Mesendoderm (in vitro differentiated cells): Measurements from ENCODE around the gene SHC2.

Experiments used
- DNase-seq: peaks from one replicate; pipeline ENCODE4 v3.0.0; 2013
- H2AK5ac ChIP-seq: 2 replicates; pipeline ENCODE4 v1.6.1; 2013; ENCODE audit warnings: low read length, inconsistent platforms
- H2BK120ac ChIP-seq: 2 replicates; pipeline ENCODE4 v1.6.1; 2013; ENCODE audit warnings: low read depth, mild to moderate bottlenecking, low read length, moderate library complexity, mixed read lengths
- H2BK15ac ChIP-seq: replicated peaks from 2 replicates; pipeline ENCODE4 v1.6.1; 2013; ENCODE audit warnings: low read depth, mild to moderate bottlenecking, moderate library complexity
- H2BK5ac ChIP-seq: 2 replicates; pipeline ENCODE4 v1.6.1; 2013; ENCODE audit warnings: low read length, inconsistent platforms
- H3K18ac ChIP-seq: 2 replicates; pipeline ENCODE4 v1.6.1; 2013; ENCODE audit warnings: mild to moderate bottlenecking, low read length, mixed read lengths
- H3K23ac ChIP-seq: one replicate; pipeline ENCODE4 v1.6.1; 2013; ENCODE audit warnings: low read length
- H3K27ac ChIP-seq: 2 replicates; pipeline ENCODE4 v1.5.1; 2013; ENCODE audit warnings: low read depth, mild to moderate bottlenecking, inconsistent platforms, low read length, moderate library complexity
- H3K27me3 ChIP-seq: 2 replicates; pipeline ENCODE4 v1.6.1; 2013; ENCODE audit warnings: low read length, control low read depth, mild to moderate bottlenecking, inconsistent platforms; ENCODE audit not compliant: insufficient read depth, poor library complexity
- H3K36me3 ChIP-seq: 2 replicates; pipeline ENCODE4 v1.6.1; 2013; ENCODE audit warnings: low read length, inconsistent platforms; ENCODE audit not compliant: control insufficient read depth, insufficient read depth
- H3K4ac ChIP-seq: one replicate; pipeline ENCODE4 v1.6.1; 2013; ENCODE audit warnings: low read depth, mild to moderate bottlenecking, low read length, moderate library complexity
- H3K4me1 ChIP-seq: 2 replicates; pipeline ENCODE4 v1.6.1; 2013; ENCODE audit warnings: low read depth, low read length, inconsistent platforms; ENCODE audit not compliant: control insufficient read depth
- H3K4me2 ChIP-seq: 2 replicates; pipeline ENCODE4 v1.6.1; 2013; ENCODE audit warnings: low read length
- H3K4me3 ChIP-seq: 2 replicates; pipeline ENCODE4 v1.5.1; 2013; ENCODE audit warnings: mild to moderate bottlenecking, low read length
- H3K56ac ChIP-seq: one replicate; pipeline ENCODE4 v1.6.1; 2013; ENCODE audit warnings: low read length
- H3K79me1 ChIP-seq: 2 replicates; pipeline ENCODE4 v1.6.1; 2013; ENCODE audit warnings: low read length, inconsistent platforms
- H3K79me2 ChIP-seq: 2 replicates; pipeline ENCODE4 v1.6.1; 2013; ENCODE audit warnings: mild to moderate bottlenecking, low read length; ENCODE audit not compliant: control insufficient read depth, insufficient read depth
- H3K9ac ChIP-seq: 2 replicates; pipeline ENCODE4 v1.6.1; 2013; ENCODE audit warnings: low read length, inconsistent platforms
- H4K5ac ChIP-seq: one replicate; pipeline ENCODE4 v1.6.1; 2013; ENCODE audit warnings: low read length
- H4K8ac ChIP-seq: one replicate; pipeline ENCODE4 v1.6.1; 2013; ENCODE audit warnings: low read depth, mild to moderate bottlenecking, control low read depth, low read length, moderate library complexity
- WGBS: extraction: QIAGEN DNeasy Blood & Tissue Kit; methylation state at CpG from one replicate; pipeline ENCODE4 v1.1.7; 2013; ENCODE audit warnings: low lambda C conversion rate, missing lambda C conversion rate; ENCODE audit not compliant: insufficient coverage; ENCODE audit errors: extremely low coverage; 5-methylcytosine and 5-hydroxymethylcytosine counted together

Gene SHC2

GRCh38 chr19:391726-392374, 69.0 kb downstream of the SHC2 start:
- Histone ChIP-seq H2BK120ac (no peak overlapping the region), H3K36me3 (no peaks in the 10 kb centered on the region), H2AK5ac (no peak overlapping the region), H3K9ac (no peak overlapping the region), H3K4me3 (no peak overlapping the region), H3K4ac (no peak overlapping the region), H4K5ac (no peak overlapping the region), H3K79me2 (no peaks in the 10 kb centered on the region), H3K27me3 (no peaks in the 10 kb centered on the region), H3K23ac (no peak overlapping the region), H3K27ac (no peak overlapping the region), H3K56ac (no peak overlapping the region), H3K4me2 (no peak overlapping the region), H2BK15ac (no peak overlapping the region), H2BK5ac (no peak overlapping the region), H3K18ac (no peak overlapping the region), H3K4me1 (no peaks in the 10 kb centered on the region), H3K79me1 (no peaks in the 10 kb centered on the region), H4K8ac (no peak overlapping the region)
- DNase-seq: no peak
- WGBS: no CpG with 5 or more reads among the region's 30 CpGs

DNA sequence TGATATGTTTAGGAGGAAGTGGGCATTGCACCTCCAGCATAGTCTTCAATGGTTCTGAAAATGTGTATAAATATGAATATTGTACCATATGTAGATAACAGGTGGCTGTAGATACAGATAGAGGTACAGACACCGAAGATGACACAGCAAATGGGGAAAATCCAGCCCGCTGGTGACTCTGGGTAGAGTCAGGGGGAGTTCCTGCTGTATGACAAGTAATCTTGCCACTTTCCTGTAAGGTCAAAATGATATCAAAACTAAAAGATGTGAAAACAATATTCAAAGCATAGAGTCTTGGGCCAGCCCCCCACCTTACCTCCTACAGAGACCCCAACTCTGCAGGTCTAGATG, 69.7 kb downstream of the SHC2 start:
- Histone ChIP-seq H3K18ac (no peak overlapping the region), H2BK120ac (no peak overlapping the region), H3K9ac (no peak overlapping the region), H3K4me2 (no peak overlapping the region), H3K79me2 (no peaks in the 10 kb centered on the region), H2BK15ac (no peak overlapping the region), H3K27me3 (no peaks in the 10 kb centered on the region), H3K56ac (no peak overlapping the region), H3K36me3 (no peaks in the 10 kb centered on the region), H4K8ac (no peak overlapping the region), H3K4ac (no peak overlapping the region), H2AK5ac (no peak overlapping the region), H2BK5ac (no peak overlapping the region), H3K23ac (no peak overlapping the region), H4K5ac (no peak overlapping the region), H3K4me3 (no peak overlapping the region), H3K4me1 (no peaks in the 10 kb centered on the region), H3K79me1 (no peaks in the 10 kb centered on the region), H3K27ac (no peak overlapping the region)
- no peak for DNase-seq
- WGBS: no CpG with 5 or more reads among the region's 2 CpGs

DNA sequence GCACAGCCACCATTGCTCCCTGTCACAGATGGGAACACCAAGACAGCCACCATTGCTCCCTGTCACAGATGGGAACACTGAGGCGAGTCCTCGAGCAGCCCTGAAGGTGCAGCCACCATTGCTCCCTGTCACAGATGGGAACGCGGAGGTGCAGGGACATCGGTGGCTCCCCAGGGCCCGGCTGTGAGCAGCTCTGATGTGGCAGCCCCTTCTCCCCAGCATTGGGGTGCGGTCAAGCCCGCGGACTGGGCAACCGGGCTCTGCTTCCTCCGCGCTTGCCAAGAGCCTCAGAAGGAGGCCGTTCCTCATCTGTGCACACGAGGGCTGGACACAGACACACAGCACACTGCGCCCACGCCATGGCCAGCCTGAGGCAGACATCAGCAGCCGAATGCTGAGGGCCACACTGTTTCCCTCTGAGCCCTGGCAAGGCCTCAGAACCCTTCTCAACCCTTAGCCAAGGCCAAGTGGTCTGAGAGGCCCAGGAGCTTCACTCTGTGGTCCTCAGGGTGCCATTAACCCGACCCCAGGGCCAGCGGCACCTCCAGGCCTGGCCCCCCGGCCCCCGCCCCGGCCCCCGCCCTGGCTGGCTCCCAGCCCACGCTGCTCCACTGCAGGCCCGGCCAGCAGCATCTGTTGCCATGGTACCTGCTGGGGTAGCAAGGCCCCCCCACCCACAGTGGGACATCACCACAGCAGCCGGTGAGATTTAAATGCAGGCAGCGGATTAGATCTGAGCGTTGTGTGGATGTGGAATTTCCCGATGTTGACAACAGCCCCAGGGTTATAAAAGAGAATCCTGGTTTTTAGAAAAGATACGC, 70.2 kb downstream of the SHC2 start:
- Histone ChIP-seq H2AK5ac (no peak overlapping the region), H3K23ac (no peak overlapping the region), H3K36me3 (no peaks in the 10 kb centered on the region), H3K27me3 (no peaks in the 10 kb centered on the region), H3K56ac (no peak overlapping the region), H4K5ac (no peak overlapping the region), H3K18ac (no peak overlapping the region), H4K8ac (no peak overlapping the region), H2BK5ac (no peak overlapping the region), H3K4ac (no peak overlapping the region), H2BK120ac (no peak overlapping the region), H3K4me1 (no peaks in the 10 kb centered on the region), H3K4me3 (no peak overlapping the region), H2BK15ac (no peak overlapping the region), H3K27ac (no peak overlapping the region), H3K9ac (no peak overlapping the region), H3K4me2 (no peak overlapping the region), H3K79me1 (no peaks in the 10 kb centered on the region), H3K79me2 (no peaks in the 10 kb centered on the region)
- WGBS: no CpG with 5 or more reads among the region's 30 CpGs
- no peak for DNase-seq

DNA sequence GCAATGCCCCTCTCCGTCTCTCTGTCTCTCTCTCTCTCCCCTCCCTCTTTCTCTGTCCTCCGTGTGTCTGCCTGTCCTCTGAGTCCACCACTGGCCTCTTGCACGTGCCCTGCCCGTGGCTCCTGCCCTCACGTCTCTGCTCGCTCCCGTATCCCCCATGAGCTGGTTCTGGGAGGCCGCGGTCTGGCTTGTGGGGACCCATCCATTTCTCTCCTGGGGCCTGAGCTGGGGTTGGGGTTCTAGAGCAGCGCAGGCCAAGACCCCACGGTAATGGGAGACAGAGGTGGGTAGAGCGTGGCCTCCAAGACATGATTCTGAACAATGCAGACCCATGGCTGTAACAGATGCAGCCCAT, 70.9 kb downstream of the SHC2 start:
- DNase-seq: no peak
- Histone ChIP-seq H3K36me3 (no peaks in the 10 kb centered on the region), H3K4me1 (no peaks in the 10 kb centered on the region), H4K8ac (no peak overlapping the region), H2BK5ac (no peak overlapping the region), H3K4ac (no peak overlapping the region), H3K56ac (no peak overlapping the region), H2BK15ac (no peak overlapping the region), H3K79me2 (no peaks in the 10 kb centered on the region), H3K9ac (no peak overlapping the region), H3K23ac (no peak overlapping the region), H4K5ac (no peak overlapping the region), H3K27me3 (no peaks in the 10 kb centered on the region), H3K27ac (no peak overlapping the region), H2AK5ac (no peak overlapping the region), H3K79me1 (no peaks in the 10 kb centered on the region), H2BK120ac (no peak overlapping the region), H3K4me3 (no peak overlapping the region), H3K4me2 (no peak overlapping the region), H3K18ac (no peak overlapping the region)
- WGBS: no CpG with 5 or more reads among the region's 12 CpGs

- Histone ChIP-seq H4K8ac (no peak overlapping the region), H3K27me3 (no peaks in the 10 kb centered on the region), H3K79me2 (no peaks in the 10 kb centered on the region), H3K23ac (no peak overlapping the region), H3K4me2 (no peak overlapping the region), H2BK5ac (no peak overlapping the region), H4K5ac (no peak overlapping the region), H3K79me1 (no peaks in the 10 kb centered on the region), H2BK120ac (no peak overlapping the region), H3K9ac (no peak overlapping the region), H3K18ac (no peak overlapping the region), H3K4ac (no peak overlapping the region), H2BK15ac (no peak overlapping the region), H2AK5ac (no peak overlapping the region), H3K56ac (no peak overlapping the region), H3K27ac (no peak overlapping the region), H3K36me3 (no peaks in the 10 kb centered on the region), H3K4me1 (no peaks in the 10 kb centered on the region), H3K4me3 (no peak overlapping the region)
- WGBS: no CpG with 5 or more reads among the region's 21 CpGs
- no peak for DNase-seq
Observed at GRCh38 chr19:389255-389934, 71.4 kb downstream of the SHC2 start.
